Stimulated activated CD8-positive, alpha-beta memory T cell treated with anti-CD3 and anti-CD28 coated beads, Interleukin-7, amount 100 ng/mL, for 24 hours (primary cell): ENCODE data around the gene PARD3B.

Experiments
- DNase-seq: peaks from one replicate; pipeline ENCODE4 v3.0.0-alpha.2; 2020; ENCODE audit warnings: low read depth

PARD3B gene

DNA sequence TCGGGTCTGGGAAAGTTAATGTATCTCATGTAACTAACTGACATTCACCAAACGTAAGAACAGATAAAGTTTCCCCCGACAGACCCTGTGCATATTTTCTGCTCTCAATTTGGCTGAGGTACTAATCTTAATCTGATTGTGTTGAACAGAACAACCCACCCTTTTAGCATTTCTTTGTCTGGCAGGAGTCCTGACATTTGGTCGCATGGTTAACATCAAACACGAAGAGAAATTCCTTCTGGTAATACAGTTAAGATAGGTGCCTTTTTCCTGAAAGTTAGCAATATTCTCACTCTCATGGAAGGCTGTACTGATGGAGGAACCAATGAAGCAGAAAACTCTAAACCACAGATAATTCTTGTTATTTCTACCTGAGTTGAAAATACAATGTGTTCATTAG is 520.8 kb downstream of the PARD3B start:
- no peak for DNase-seq

- no peak for DNase-seq
Observed at GRCh38 chr2:205069928-205070327, 524.7 kb downstream of the PARD3B start.

DNA sequence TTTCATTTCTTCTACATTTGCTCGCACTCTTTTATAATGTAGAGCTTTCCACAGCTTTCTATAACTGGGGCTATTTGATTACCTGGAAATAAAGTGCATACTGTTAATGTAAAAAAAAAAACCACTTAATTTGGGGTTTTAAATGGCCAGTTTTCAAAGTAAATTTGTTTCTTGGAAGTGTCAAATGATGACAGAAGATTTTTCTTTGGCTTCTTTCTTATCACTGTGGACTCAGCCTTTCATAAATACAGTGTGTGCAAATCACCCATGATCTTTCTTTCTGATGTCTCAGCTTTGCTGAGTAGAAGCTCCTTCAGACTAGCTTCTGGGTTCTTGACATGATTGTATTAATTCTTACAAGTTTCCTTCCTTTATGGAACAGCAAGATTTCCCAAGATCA is 525.6 kb downstream of the PARD3B start:
- DNase-seq = no peak

- no peak for DNase-seq
Observed at GRCh38 chr2:205073433-205074020, 528.3 kb downstream of the PARD3B start.

- no peak for DNase-seq
Observed at GRCh38 chr2:205076405-205076804, 531.1 kb downstream of the PARD3B start.

- no peak for DNase-seq
Observed at GRCh38 chr2:205077159-205077558, 531.9 kb downstream of the PARD3B start.

- no peak for DNase-seq
Observed at GRCh38 chr2:205078762-205079161, 533.5 kb downstream of the PARD3B start.

- no peak for DNase-seq
Observed at GRCh38 chr2:205079173-205079572, 533.9 kb downstream of the PARD3B start.

- DNase-seq = no peak
Observed at GRCh38 chr2:205086662-205087061, 541.4 kb downstream of the PARD3B start.

- no peak for DNase-seq
Observed at GRCh38 chr2:205087862-205088261, 542.6 kb downstream of the PARD3B start.

DNA sequence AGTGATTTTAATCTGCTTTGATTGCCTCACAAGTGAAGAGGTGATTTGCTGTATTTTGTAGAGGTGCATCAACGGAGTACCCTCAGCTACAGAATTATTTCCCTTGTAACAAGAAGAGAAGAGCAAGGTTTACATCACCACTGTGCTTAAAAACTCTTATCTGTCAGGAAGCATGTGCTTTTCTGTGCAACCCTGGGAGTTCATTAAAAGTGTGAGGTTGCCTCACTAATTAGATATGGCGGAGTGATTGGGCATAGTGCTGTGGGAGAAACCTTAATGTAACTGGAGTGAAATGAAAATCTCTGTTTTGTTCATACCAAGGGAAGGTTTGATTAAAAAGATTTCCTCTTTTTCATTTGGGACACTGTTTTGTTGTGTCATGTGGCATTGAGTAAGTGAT is 544.7 kb downstream of the PARD3B start:
- DNase-seq = no peak

DNA sequence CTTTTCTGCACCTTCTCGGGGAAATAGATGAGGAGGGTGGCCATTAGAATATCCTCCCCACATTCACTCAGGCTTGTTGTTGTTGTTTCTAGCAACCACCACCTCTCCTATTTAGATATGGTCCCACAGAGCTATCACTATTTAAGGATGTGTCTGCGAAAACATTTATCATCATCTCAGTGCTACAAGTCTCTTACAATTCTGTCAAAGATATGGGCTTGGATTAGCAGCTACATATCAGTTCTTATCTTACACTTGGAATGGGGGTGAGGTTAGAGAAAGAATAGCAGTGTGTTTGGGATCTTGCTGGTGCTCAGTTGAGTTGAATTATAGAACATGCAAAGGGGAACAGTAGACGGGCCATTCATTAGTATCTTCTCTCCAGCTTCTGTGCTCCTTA is 546.1 kb downstream of the PARD3B start:
- DNase-seq = no peak

GRCh38 chr2:205094031-205094430 is 548.8 kb downstream of the PARD3B start:
- no peak for DNase-seq

DNA sequence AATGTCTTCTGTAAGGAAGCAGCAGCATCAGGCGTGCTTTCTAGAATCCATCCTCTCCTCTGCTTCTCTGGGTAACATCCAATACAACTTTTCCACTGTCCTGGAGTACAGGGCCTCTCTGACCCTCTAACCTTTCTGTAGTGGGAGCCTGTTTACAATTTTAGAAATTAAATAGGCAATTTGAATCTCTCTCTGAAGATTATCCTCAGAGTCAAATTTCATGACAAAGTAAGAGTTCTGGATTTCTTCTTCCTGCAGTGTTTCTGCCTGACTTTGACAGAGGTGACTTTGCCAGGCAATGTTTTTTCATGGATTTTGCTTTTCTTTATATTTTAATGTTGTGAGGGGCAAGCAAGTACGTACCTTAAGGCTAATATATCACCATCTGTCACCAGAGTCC is 558.4 kb downstream of the PARD3B start:
- no peak for DNase-seq

DNA sequence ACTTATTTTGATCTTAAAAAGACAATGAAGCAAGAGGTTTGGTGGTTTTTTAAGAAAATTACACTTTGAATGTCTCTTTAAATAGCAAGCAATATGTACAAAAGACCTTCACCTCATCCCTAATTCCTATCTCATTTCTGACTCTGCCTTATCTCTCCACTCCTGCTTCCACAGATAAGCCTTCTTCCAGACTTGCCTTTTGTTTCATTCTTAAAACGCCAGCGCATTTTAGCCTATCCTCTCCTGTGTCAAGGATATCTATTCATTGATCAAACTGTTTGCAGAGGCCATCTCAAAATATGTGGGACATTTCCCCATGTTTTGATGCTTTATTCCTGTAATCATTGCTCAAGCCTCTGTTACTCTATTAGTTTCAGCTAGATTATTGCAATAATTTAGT is 562.5 kb downstream of the PARD3B start:
- DNase-seq = no peak

- DNase-seq = no peak
Observed at GRCh38 chr2:205115511-205115910, 570.2 kb downstream of the PARD3B start.

- DNase-seq = no peak
Observed at GRCh38 chr2:205117125-205117524, 571.9 kb downstream of the PARD3B start.

- DNase-seq = no peak
Observed at GRCh38 chr2:205119136-205119535, 573.9 kb downstream of the PARD3B start.

DNA sequence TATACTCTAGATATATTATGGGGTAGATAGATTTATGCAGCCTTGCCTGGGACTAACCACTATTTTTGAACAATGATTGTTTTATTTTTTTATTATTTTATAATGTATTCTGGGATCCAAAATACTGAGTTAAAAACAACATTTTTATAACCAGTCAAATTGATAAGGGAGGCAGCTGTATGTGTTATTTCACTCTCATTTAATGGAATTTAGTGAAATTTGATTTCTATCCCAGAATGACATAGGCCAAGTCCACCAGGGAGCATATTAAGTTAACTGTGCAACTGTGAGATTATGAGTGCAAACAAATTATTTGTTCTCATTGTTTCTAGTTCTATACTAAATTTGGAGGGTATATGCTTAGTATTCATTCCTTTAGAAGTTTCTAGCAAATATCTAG is 583.5 kb downstream of the PARD3B start:
- no peak for DNase-seq

- DNase-seq = no peak
Observed at GRCh38 chr2:205129531-205129930, 584.3 kb downstream of the PARD3B start.

DNA sequence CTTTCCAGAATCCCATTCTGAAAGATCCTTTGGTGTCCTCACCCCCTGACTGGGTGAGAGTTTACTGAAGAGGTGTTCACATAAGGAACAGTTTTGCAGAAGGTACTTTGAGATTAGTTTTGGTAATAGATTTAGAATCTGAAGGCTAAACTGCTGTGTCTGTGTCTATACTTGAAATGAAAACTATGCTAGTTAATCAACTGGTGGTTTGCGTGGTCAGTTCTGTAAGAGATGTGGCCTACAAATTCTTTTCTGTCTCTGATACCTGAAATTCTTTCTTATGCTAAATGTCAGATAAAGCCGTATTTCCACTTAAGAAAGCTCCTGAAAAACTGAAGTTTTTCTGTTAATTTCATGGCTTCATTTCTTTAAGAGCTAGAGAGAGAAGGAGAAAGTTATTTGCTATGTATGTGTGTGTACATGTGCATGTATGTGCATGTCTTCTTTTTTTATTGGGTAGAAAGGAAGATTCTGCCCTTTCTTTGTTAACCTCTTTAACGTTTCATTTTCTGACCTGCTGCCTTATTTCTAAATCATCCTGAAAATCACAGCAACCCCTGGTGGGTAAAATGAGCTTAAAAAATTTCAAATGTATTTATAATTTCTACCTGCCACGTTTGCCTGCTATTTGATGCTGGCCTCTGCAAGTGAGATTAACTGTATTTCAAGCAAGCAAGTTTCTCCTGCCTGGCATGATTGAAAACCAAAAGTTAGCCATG is 585.0 kb downstream of the PARD3B start:
- DNase-seq = no peak

- no peak for DNase-seq
Observed at GRCh38 chr2:205133544-205133943, 588.3 kb downstream of the PARD3B start.

DNA sequence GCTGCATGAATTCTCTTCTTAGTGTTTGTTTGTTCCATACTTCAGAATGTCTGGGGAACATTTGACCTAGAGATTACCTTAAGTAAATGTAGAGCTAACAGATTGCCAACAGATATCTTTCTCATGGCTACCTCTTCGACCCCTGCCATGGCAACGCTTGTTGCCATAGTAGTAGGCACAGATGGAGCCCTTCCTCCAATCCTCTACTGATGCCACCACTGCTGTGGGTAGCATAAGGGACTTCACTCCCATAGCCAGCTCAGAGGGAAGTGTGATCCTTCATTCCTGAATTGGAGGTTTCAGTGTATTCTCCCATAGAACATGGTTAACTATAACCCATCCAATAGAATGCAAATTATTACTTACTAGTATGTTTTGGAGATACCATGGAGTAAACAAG is 593.5 kb downstream of the PARD3B start:
- DNase-seq = no peak

GRCh38 chr2:205139822-205140463 is 594.7 kb downstream of the PARD3B start:
- DNase-seq = no peak
